Medulla oblongata (tissue), 1 donor: ENCODE results near the gene TERT.
"Not testable (repeated sequence)": the region's sequence is repeated elsewhere in the genome, so short reads cannot be mapped to it uniquely, and the experiment has no call there.

ENCODE experiments used
- DNase-seq: peaks from one replicate; pipeline ENCODE4 v3.0.0-alpha.2; 2015; ENCODE audit errors: extremely low spot score

Gene TERT

GRCh38 chr5:1330847-1331831 is 36.3 kb upstream of the TERT start:
- no peak for DNase-seq

- DNase-seq = peak; percentile 81
These were observed 35.4 kb upstream of the TERT start for GRCh38 chr5:1330146-1330846.

DNA sequence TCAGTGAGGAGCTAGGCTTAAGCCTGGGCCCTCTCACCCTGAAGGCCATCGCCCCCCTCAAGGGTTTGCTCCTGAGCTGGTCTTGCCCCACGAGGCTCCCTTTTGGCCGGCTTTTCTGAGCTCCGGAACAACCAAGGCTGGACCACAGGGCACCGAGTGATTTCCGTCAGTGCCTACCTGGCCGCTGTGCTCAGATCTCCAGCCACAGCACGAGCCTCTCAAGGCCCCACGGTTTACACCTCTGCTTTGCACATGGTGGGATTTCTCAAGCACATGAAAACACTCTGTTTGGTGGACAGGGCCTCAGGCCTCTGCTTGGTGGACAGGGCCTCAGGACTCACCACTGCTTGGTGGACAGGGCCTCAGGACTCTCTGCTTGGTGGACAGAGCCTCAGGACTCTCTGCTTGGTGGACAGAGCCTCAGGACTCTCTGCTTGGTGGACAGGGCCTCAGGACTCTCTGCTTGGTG is 34.3 kb upstream of the TERT start:
- DNase-seq = no peak

GRCh38 chr5:1328237-1329110 is 33.6 kb upstream of the TERT start:
- DNase-seq = not testable (repeated sequence)

GRCh38 chr5:1326901-1327756 is 32.3 kb upstream of the TERT start:
- not testable (repeated sequence) for DNase-seq

- DNase-seq = not testable (repeated sequence)
These were observed 31.6 kb upstream of the TERT start for GRCh38 chr5:1326532-1326875.

- DNase-seq = no peak
These were observed 31.1 kb upstream of the TERT start for GRCh38 chr5:1325870-1326531.

GRCh38 chr5:1325191-1325741 is 30.4 kb upstream of the TERT start:
- DNase-seq = no peak

DNA sequence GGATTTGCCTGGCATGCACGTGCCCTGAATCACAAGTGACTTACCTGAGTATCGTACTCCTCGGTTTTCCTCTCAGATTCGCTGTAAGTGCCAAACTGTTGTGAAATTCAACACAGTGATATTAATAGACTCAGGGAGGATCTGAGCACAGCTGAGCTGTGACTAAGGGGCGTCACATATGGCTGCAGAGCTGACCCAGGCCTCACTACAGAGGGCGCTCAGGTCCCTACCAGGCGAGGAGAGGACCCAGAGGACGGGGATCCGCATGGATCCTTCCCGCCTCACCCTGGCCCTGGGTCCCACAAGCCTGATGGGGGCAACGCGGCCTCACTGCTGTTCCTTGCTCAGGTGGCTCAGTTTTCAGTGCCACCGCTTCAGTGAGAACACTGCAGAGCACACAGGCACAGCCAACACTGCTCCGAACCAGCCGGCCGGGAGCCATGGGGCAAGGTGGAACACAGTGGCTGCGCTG is 29.9 kb upstream of the TERT start:
- DNase-seq = no peak

GRCh38 chr5:1324301-1324700 is 29.4 kb upstream of the TERT start:
- no peak for DNase-seq

- no peak for DNase-seq
These were observed 28.9 kb upstream of the TERT start for GRCh38 chr5:1323803-1324173.

DNA sequence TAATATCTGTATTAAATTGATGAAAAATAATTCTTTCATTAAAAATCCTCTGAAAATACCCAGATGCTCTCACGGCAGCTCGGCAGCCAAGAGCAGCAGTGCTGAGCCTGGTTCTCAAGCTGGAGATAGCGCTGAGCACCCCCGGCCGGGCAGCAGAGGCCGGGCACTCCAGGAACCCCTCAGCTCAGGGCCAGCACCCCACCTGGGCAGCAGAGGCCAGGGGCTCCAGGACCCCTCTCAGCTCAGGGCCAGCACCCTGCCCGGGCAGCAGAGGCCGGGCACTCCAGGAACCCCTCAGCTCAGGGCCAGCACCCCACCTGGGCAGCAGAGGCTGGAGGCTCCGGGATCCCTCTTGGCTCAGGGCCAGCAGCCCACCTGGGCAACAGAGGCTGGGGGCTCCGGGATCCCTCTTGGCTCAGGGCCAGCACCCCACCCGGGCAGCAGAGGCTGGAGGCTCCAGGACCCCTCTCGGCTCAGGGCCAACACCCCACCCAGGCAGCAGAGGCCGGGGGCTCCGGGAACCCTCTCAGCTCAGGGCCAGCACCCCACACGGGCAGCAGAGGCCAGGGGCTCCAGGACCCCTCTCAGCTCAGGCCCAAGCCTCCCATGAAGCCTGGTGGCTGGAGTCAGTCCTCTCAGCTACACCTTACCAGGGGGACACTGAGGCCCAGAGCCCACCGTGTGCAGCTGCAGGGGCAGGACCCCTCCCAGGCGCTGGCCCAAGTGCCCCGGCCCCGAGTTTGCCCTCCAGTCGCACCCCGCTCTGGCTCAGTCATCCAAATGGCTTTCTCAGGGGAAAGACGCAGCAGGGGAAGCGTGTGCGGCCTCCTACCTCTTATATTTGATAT is 28.3 kb upstream of the TERT start:
- no peak for DNase-seq

- no peak for DNase-seq
These were observed 27.4 kb upstream of the TERT start for GRCh38 chr5:1322036-1322900.

GRCh38 chr5:1321576-1321975 is 26.7 kb upstream of the TERT start:
- no peak for DNase-seq

DNA sequence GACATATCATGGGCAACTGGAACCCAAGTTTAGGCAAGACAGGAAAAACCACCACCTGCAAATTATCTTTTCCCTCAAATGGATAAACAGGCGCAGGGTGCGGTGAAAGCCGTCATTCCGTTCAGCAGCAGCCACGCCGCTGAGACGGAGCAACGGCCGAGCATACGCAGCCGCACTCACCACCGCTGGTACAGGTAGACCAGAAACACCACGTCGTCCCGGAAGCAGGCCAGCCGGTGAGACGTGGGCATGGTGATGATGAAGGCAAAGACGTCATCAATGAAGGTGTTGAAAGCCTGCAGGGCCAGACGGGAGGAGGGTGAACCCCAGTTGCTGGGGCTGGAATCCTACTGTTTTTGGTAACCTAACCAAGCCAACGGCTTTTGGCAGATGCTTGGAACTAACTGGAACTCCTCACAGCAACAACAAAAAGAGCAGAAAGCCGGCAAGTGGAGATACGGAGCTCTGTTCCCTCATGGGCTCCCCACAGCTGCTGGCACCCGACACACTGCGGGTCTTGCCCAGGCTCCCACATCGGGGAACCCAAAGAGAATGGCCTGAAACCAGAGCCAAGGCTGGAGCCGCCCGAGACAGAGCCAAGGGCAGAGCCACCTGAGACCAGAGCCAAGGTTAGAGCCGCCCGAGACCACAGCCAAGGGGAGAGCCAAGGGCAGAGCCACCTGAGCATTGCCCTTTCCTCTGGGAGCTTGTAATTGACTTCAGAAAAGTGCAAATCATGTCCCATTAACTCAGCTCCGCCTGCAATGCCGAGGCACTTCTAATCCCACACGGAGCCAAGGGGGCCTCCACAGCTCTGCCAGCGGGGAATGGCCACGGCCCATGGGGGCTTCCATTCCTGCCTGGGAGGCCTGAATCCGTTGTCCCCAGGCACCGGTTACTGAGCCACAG is 25.8 kb upstream of the TERT start:
- no peak for DNase-seq

DNA sequence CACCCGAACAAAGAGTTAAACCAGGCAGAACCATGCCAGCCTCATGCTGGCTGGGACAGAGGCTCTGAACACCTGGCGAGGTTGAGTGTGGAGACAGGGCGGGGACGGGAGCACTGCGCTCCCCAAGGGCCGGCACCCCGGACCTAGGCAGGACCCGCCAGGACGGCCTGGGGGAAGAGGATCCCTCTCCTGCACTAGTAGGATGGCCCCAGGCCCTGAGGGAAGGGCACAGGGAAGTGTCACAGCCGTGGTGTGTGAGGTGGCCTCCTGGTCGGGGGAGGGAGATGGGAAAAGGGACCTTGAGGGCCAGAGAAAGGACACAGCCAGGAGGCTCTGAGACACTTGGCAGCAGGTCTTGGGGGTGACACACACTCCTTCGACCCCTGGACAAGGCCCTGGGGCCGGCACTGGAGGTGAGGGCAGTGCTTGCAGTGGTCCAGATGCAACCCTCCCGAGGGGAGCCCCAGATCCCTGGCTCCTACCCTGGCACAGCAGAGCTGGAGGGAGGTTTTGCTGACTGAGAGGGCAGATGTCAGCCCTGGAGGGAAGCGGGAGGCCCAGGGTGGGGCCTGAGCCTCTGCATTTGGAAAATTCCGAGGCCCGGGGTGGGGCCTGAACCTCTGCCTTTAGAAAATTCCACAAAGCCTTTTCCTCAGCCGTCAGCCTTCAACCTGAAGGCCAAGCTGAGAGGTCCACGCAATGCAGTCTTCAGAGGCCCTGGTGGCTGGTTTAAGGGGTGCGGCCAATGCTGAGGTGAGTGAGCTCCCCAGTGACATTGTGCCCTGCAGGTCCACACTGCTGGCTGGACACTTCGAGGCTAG is 24.8 kb upstream of the TERT start:
- no peak for DNase-seq
